ENCODE results near the gene AFF3. TPM values are rescaled to one million over a fixed set of nuclear protein-coding genes. Genes with fewer than 3 reads are reported as not detected.

AFF3 gene
- total RNA-seq, 2 donors from 2014 or later, result 4.7 to 10.6 TPM

GRCh38 chr2:99834426-99834825 lies 308.0 kb downstream of the AFF3 start:
- intact Hi-C loops (cut with DNase I, micrococcal nuclease), result no loop called here
- ATAC-seq (no peak), DNase-seq (no peak)

- intact Hi-C loops (cut with DNase I, micrococcal nuclease), result no loop called here
- ATAC-seq (no peak), DNase-seq (no peak)
These were observed 308.7 kb downstream of the AFF3 start for GRCh38 chr2:99833586-99834201.

- DNase-seq, result no peak
- intact Hi-C loops (cut with DNase I, micrococcal nuclease), result no loop called here
- no peak for ATAC-seq
These were observed 309.5 kb downstream of the AFF3 start for GRCh38 chr2:99832926-99833325.

- intact Hi-C loops (cut with DNase I, micrococcal nuclease), result no loop called here
These were observed 310.6 kb downstream of the AFF3 start for GRCh38 chr2:99831772-99832171.

GRCh38 chr2:99827296-99827999 lies 314.9 kb downstream of the AFF3 start:
- intact Hi-C loops (cut with DNase I, micrococcal nuclease), result no loop called here
- DNase-seq (no peak), ATAC-seq (no peak)

More at GRCh38 chr2:99831772-99832171, 310.6 kb downstream of the AFF3 start:
- ATAC-seq (no peak), DNase-seq (no peak)

GRCh38 chr2:99825630-99826029 lies 316.8 kb downstream of the AFF3 start:
- DNase-seq (no peak), ATAC-seq (no peak)
- intact Hi-C loops (cut with DNase I, micrococcal nuclease), result no loop called here

- ATAC-seq, result no peak
- intact Hi-C loops (cut with DNase I, micrococcal nuclease), result no loop called here
- no peak for DNase-seq
These were observed 317.6 kb downstream of the AFF3 start for GRCh38 chr2:99824758-99825157.

- ATAC-seq, result no peak
- intact Hi-C loops (cut with DNase I, micrococcal nuclease), result no loop called here
- no peak for DNase-seq
These were observed 319.7 kb downstream of the AFF3 start for GRCh38 chr2:99822474-99823207.

GRCh38 chr2:99821984-99822383 lies 320.4 kb downstream of the AFF3 start:
- ATAC-seq (no peak), DNase-seq (no peak)
- intact Hi-C loops (cut with DNase I, micrococcal nuclease), result no loop called here

GRCh38 chr2:99821572-99821971 lies 320.8 kb downstream of the AFF3 start:
- DNase-seq (no peak), ATAC-seq (no peak)
- intact Hi-C loops (cut with DNase I, micrococcal nuclease), result no loop called here

GRCh38 chr2:99821039-99821438 lies 321.4 kb downstream of the AFF3 start:
- DNase-seq, result no peak
- intact Hi-C loops (cut with DNase I, micrococcal nuclease), result no loop called here
- no peak for ATAC-seq

GRCh38 chr2:99819766-99820165 lies 322.6 kb downstream of the AFF3 start:
- ATAC-seq (no peak), DNase-seq (no peak)
- intact Hi-C loops (cut with DNase I, micrococcal nuclease), result no loop called here

GRCh38 chr2:99818842-99819241 lies 323.5 kb downstream of the AFF3 start:
- DNase-seq (no peak), ATAC-seq (no peak)
- intact Hi-C loops (cut with DNase I, micrococcal nuclease), result no loop called here

- DNase-seq (no peak), ATAC-seq (no peak)
- intact Hi-C loops (cut with DNase I, micrococcal nuclease), result no loop called here
These were observed 325.5 kb downstream of the AFF3 start for GRCh38 chr2:99816908-99817307.

- ATAC-seq, result no peak
- intact Hi-C loops (cut with DNase I, micrococcal nuclease), result no loop called here
- DNase-seq, result no peak
These were observed 330.0 kb downstream of the AFF3 start for GRCh38 chr2:99812426-99812825.

GRCh38 chr2:99811544-99811943 lies 330.8 kb downstream of the AFF3 start:
- no peak for DNase-seq
- ATAC-seq, result no peak
- intact Hi-C loops (cut with DNase I, micrococcal nuclease), result no loop called here

- ATAC-seq (no peak), DNase-seq (no peak)
- intact Hi-C loops (cut with DNase I, micrococcal nuclease), result no loop called here
These were observed 332.2 kb downstream of the AFF3 start for GRCh38 chr2:99810225-99810624.

- intact Hi-C loops (cut with DNase I, micrococcal nuclease), result no loop called here
- ATAC-seq (no peak), DNase-seq (no peak)
These were observed 333.0 kb downstream of the AFF3 start for GRCh38 chr2:99809259-99809900.

GRCh38 chr2:99808361-99809200 lies 333.8 kb downstream of the AFF3 start:
- ATAC-seq, result no peak
- no peak for DNase-seq
- intact Hi-C loops (cut with DNase I, micrococcal nuclease), result no loop called here

Measured in left colon (tissue), 2 donors.